ENCODE results near the gene TXNRD3. TPM values are rescaled to one million over a fixed set of nuclear protein-coding genes. Genes with fewer than 3 reads are reported as not detected.

TXNRD3 gene
- polyA plus RNA-seq, 1 experiment: 7.4 TPM

DNA sequence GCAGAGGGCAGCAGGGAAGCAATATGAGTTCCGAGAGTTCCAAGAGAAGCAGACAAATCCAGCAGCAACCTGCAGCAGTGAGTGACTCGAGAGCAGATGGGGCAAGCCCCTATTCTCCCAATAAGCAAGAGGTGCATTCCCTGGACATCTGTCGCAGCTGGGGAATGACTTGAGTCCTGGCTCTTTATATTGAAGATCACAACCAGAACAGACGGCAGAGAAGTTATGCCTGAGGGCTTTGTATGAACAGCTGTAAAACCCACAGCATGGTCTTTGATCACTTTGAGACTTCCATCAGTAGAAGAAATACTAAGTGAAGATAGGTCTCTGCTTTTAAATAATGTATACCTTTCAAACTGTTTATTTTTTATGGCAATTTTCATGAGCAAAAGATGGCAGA, 72.6 kb downstream of the TXNRD3 start:
- Histone ChIP-seq H3K27me3 (ENCODE audit: control insufficient read depth, insufficient read depth, low read length) (peaks cover 3% of the 10 kb centered on the region), H3K4me3 (ENCODE audit: low read depth, low read length) (no peak overlapping the region), H3K27ac (ENCODE audit: low read depth, low read length) (no peak overlapping the region), H3K9me3 (ENCODE audit: control insufficient read depth, insufficient read depth, low read length) (no peaks in the 10 kb centered on the region)
- TF ChIP-seq, protein P1, sequence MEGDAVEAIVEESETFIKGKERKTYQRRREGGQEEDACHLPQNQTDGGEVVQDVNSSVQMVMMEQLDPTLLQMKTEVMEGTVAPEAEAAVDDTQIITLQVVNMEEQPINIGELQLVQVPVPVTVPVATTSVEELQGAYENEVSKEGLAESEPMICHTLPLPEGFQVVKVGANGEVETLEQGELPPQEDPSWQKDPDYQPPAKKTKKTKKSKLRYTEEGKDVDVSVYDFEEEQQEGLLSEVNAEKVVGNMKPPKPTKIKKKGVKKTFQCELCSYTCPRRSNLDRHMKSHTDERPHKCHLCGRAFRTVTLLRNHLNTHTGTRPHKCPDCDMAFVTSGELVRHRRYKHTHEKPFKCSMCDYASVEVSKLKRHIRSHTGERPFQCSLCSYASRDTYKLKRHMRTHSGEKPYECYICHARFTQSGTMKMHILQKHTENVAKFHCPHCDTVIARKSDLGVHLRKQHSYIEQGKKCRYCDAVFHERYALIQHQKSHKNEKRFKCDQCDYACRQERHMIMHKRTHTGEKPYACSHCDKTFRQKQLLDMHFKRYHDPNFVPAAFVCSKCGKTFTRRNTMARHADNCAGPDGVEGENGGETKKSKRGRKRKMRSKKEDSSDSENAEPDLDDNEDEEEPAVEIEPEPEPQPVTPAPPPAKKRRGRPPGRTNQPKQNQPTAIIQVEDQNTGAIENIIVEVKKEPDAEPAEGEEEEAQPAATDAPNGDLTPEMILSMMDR (IDR thresholded peaks at IDR 0.05; ENCODE audit: low read depth, low read length): no peak
- ChIA-PET CTCF (no interaction called here), POLR2A (no interaction called here)
- DNase-seq (ENCODE audit: low read depth, low spot score): no peak

DNA sequence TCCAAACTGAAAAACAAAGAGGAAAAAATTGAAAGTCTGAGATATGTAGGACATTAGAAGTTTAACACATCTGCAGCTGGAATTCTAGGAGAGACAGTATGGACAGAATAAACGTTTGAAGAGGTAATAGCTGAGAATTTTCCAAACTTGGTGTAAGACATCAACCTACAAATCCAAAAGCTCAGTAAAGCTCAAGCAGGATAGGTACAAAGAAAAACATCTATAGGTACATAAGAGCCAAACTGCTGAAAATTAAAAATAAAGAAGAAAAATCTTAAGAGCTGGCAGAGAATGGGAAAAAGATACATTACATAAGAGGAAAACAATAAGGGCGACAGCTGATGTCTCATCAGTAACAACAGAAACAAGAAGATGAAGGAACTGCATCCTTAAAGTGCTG, 73.4 kb downstream of the TXNRD3 start:
- TF ChIP-seq, protein P1 (IDR thresholded peaks at IDR 0.05; ENCODE audit: low read depth, low read length): no peak
- ChIA-PET POLR2A (no interaction called here), CTCF (no interaction called here)
- Histone ChIP-seq H3K27me3 (ENCODE audit: control insufficient read depth, insufficient read depth, low read length) (peaks cover 3% of the 10 kb centered on the region), H3K9me3 (ENCODE audit: control insufficient read depth, insufficient read depth, low read length) (no peaks in the 10 kb centered on the region), H3K27ac (ENCODE audit: low read depth, low read length) (no peak overlapping the region), H3K4me3 (ENCODE audit: low read depth, low read length) (no peak overlapping the region)
- no peak for DNase-seq (ENCODE audit: low read depth, low spot score)

DNA sequence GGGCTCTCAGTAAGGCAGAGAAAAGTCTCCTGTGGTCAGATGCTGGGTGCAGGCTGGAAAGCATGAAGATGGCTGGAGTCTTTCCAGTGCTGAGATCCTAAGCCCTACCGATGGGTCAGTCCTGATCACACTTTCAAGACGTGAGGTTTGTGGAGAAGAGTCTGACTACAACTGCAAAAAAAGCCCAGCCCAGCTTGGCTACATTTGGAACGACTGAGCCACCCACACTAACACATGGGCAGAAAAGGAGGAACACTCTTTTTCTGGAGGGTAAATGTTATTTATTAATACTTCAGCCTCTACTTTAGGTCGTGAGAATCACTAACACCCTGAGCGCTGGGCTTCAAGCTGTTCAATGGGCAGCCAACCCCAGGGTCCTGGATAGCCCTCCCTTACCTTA, 74.2 kb downstream of the TXNRD3 start:
- ChIA-PET POLR2A (no interaction called here), CTCF (no interaction called here)
- peaks cover 3% of the 10 kb centered on the region for H3K27me3 ChIP-seq (ENCODE audit: control insufficient read depth, insufficient read depth, low read length)

DNA sequence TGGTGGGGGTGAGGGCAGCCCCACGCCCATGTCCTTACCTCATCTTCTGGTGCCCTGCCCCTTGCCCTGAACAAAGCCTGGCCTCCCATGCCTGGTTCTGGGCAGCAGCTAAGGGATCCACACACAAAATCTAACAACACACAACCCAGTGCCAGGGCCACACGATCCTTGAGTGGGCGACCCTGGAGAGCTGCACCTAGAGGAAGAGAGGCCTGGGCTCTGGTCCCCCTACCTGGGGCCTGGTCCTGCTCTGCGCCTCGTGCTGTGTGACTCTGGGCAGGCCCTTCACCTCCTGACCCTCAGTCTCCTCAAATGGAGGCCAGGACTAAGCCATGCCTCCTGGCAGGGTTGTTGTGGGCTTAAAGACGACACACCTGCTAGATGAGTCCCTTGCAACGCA, 76.2 kb downstream of the TXNRD3 start:
- TF ChIP-seq, protein P1 (IDR thresholded peaks at IDR 0.05; ENCODE audit: low read depth, low read length): no peak
- ChIA-PET POLR2A (no interaction called here), CTCF (no interaction called here)
- no peaks in the 10 kb centered on the region for H3K9me3 ChIP-seq (ENCODE audit: control insufficient read depth, insufficient read depth, low read length)
- peaks cover 3% of the 10 kb centered on the region for H3K27me3 ChIP-seq (ENCODE audit: control insufficient read depth, insufficient read depth, low read length)
- H3K4me3 ChIP-seq (ENCODE audit: low read depth, low read length): no peak overlapping the region
- no peak overlapping the region for H3K27ac ChIP-seq (ENCODE audit: low read depth, low read length)
- no peak for DNase-seq (ENCODE audit: low read depth, low spot score)

More for the DNA sequence above, 74.2 kb downstream of the TXNRD3 start:
- TF ChIP-seq, protein P1 (IDR thresholded peaks at IDR 0.05; ENCODE audit: low read depth, low read length): no peak
- Histone ChIP-seq H3K27ac (ENCODE audit: low read depth, low read length) (no peak overlapping the region), H3K9me3 (ENCODE audit: control insufficient read depth, insufficient read depth, low read length) (no peaks in the 10 kb centered on the region), H3K4me3 (ENCODE audit: low read depth, low read length) (no peak overlapping the region)
- no peak for DNase-seq (ENCODE audit: low read depth, low spot score)

DNA sequence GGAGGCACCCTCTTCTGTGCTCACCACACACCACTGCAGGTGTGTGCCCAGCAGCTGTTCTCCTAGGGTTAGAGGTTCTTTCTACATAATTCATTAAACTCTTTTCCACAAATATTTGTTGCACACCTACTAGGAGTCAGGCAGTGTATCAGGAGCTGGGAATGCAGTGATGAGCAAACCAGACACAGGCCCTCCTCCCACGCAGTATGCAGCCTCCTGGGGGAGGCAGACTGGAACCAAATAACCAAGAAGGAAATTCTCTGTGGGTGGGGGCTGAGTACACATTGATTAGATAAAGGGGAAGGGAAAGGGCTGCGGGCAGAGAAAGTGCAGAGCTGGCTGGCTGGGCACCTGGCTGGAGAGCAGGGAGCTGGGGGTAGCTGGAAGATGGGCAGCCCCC, 77.7 kb downstream of the TXNRD3 start:
- DNase-seq (ENCODE audit: low read depth, low spot score): no peak
- TF ChIP-seq, protein P1 (IDR thresholded peaks at IDR 0.05; ENCODE audit: low read depth, low read length): no peak
- Histone ChIP-seq H3K27ac (ENCODE audit: low read depth, low read length) (no peak overlapping the region), H3K27me3 (ENCODE audit: control insufficient read depth, insufficient read depth, low read length) (peaks cover 7% of the 10 kb centered on the region), H3K9me3 (ENCODE audit: control insufficient read depth, insufficient read depth, low read length) (no peaks in the 10 kb centered on the region), H3K4me3 (ENCODE audit: low read depth, low read length) (no peak overlapping the region)
- POLR2A ChIA-PET: no interaction called here
- CTCF ChIA-PET: no interaction called here

Data from AG04450 (cell line).